GM19395 (cell line): ENCODE results near the gene CACNG3.
"Not testable (repeated sequence)": the region's sequence is repeated elsewhere in the genome, so short reads cannot be mapped to it uniquely, and the experiment has no call there.

Experiments
- ATAC-seq: cut with Tn5 transposase; IDR thresholded peaks from one replicate; pipeline ENCODE4 v1.9.1; 2021; ENCODE audit warnings: mild to moderate bottlenecking, moderate library complexity; ENCODE audit not compliant: unreplicated experiment

Gene CACNG3

GRCh38 chr16:24255456-24256371 lies at the start of gene CACNG3:
TSS of gene CACNG3 (plus strand) at chr16:24256335. CDS start at chr16:24256755, 420 bp downstream.
- no peak for ATAC-seq

- no peak for ATAC-seq
Measured at GRCh38 chr16:24206926-24207325, 49.2 kb upstream of the CACNG3 start.

GRCh38 chr16:24208710-24209109 lies 47.4 kb upstream of the CACNG3 start:
- no peak for ATAC-seq

- no peak for ATAC-seq
Measured at GRCh38 chr16:24214992-24215391, 41.1 kb upstream of the CACNG3 start.

- no peak for ATAC-seq
Measured at GRCh38 chr16:24216961-24217360, 39.2 kb upstream of the CACNG3 start.

- ATAC-seq, result no peak
Measured at GRCh38 chr16:24217461-24217860, 38.7 kb upstream of the CACNG3 start.

- ATAC-seq, result no peak
Measured at GRCh38 chr16:24218299-24218698, 37.8 kb upstream of the CACNG3 start.

- no peak for ATAC-seq
Measured at GRCh38 chr16:24221219-24221618, 34.9 kb upstream of the CACNG3 start.

- no peak for ATAC-seq
Measured at GRCh38 chr16:24228514-24228913, 27.6 kb upstream of the CACNG3 start.

- no peak for ATAC-seq
Measured at GRCh38 chr16:24232936-24233335, 23.2 kb upstream of the CACNG3 start.

- ATAC-seq, result no peak
Measured at GRCh38 chr16:24234737-24235136, 21.4 kb upstream of the CACNG3 start.

- no peak for ATAC-seq
Measured at GRCh38 chr16:24235806-24236205, 20.3 kb upstream of the CACNG3 start.

GRCh38 chr16:24238846-24239245 lies 17.3 kb upstream of the CACNG3 start:
- not testable (repeated sequence) for ATAC-seq

GRCh38 chr16:24246911-24247607 lies 9.1 kb upstream of the CACNG3 start:
- ATAC-seq, result no peak

- no peak for ATAC-seq
Measured at GRCh38 chr16:24253192-24253591, 2.9 kb upstream of the CACNG3 start.

GRCh38 chr16:24257958-24258357 lies 1.8 kb downstream of the CACNG3 start:
- no peak for ATAC-seq

GRCh38 chr16:24258791-24259190 lies 2.7 kb downstream of the CACNG3 start:
- ATAC-seq, result no peak

GRCh38 chr16:24262816-24263215 lies 6.7 kb downstream of the CACNG3 start:
- ATAC-seq, result no peak

GRCh38 chr16:24270721-24271442 lies 14.7 kb downstream of the CACNG3 start:
- ATAC-seq, result no peak

- no peak for ATAC-seq
Measured at GRCh38 chr16:24272379-24272778, 16.2 kb downstream of the CACNG3 start.

GRCh38 chr16:24273508-24274182 lies 17.5 kb downstream of the CACNG3 start:
- no peak for ATAC-seq
